Fibroblast of mammary gland (primary cell): ENCODE measurements around the gene CTSE.

Source experiments
- DNase-seq: peaks from one replicate; pipeline ENCODE4 v3.0.0-alpha.2; 2010; ENCODE audit warnings: low read depth
- H3K4me3 ChIP-seq: 2 replicates; pipeline ENCODE4 v1.5.1; 2011; ENCODE audit warnings: low read depth, mild to moderate bottlenecking, low read length, moderate library complexity; ENCODE audit not compliant: control insufficient read depth
- CTCF ChIP-seq: conservative IDR thresholded peaks from 2 replicates; pipeline ENCODE4 v1.5.1; 2011; ENCODE audit warnings: low read depth, low read length, inconsistent platforms; ENCODE audit not compliant: control insufficient read depth, insufficient read depth

Gene CTSE

DNA sequence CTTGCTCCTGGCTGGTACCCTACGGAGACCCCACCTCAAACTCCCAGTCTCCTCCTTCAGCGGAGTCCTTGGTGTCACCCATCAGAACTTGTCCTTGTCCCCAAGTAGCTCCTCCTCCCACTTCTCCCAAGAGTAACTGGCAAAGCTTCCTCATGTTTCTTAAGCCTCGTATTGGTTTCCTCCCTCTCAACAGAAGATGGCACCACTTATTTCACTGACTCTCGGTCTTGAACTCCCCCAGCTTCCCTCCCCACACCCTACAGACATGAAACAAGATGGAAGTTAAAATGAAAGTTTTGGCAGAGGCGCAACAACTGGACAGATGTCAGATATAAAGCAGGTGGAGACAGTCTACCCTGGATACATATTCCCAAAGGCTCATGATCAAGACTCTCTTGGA, 33.9 kb downstream of the CTSE start:
- no peak overlapping the region for H3K4me3 ChIP-seq
- no peak for TF ChIP-seq CTCF
- DNase-seq: no peak

DNA sequence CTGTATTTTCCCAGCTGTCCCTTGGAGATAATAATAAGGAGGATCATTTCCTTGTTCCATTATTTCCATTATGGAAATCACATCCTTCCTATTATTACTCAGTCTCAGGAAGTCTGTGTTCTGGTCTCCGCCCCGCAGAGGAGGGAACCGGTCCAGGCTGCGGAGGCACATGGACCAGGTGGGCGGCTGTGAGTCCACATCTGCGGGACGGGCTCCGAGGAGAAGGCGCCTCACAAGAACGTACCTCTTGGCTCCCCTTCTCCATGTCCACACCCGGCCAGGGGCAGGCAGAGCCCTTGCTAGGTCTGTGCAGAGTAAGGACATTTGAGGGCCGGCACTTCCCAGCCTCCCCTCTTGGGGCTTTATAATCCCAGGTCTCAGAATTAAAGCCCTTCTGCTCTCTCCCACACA, 35.1 kb downstream of the CTSE start:
- TF ChIP-seq CTCF: no peak

GRCh38 chr1:205986861-205987260, 36.8 kb downstream of the CTSE start:
- no peak for TF ChIP-seq CTCF
- no peak for DNase-seq
- H3K4me3 ChIP-seq: no peak overlapping the region

More for the DNA sequence above, 35.1 kb downstream of the CTSE start:
- H3K4me3 ChIP-seq: no peak overlapping the region
- no peak for DNase-seq

DNA sequence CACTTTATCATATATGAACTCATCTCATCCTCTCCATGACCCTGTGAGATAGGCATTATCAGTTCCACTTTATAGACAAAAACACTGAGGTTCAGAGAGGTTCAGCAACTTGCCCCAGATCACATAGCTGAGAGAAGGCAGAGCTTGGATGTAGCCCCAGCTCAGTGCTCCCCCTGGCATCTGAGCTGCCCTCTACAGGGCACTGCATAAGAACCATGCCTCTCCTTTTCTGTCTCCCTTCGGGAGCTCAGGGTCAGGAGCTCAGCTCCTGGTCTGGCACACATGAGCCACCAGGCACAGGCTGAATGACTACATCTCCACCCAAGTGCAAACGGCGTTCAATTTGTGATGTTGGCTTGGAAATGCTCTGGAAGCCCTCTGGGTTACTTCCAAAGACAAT, 37.4 kb downstream of the CTSE start:
- no peak for DNase-seq
- TF ChIP-seq CTCF: no peak
- H3K4me3 ChIP-seq: no peak overlapping the region

DNA sequence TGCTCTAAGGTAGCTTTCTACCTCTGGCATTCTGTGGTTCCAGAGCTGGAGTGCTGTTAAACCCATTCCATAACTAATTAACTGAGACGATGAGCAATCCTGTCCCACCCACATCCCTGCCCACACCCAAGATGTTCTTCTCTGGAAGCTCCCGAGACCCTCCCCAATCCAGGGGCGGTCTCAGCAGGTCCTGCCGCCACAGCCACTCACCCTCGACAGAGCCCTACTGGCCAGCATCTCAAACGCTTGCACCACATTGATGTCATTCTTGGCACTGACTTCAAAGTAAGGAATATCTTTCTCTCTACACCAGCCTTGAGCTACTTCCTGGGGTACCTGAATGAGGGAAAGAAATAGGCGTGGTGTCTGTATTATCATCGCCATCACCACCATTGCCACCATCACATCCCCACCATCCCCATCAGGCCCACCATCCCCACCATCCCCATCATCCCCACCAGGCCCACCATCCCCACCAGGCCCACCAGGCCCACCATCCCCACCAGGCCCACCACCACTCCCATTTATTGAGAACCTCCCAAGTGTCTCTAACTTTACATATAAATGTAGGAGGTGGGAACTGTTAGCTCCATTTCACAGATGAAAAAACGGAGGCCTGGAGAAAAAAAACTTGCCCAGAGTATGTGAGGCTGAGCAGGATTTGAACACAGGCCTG, 38.2 kb downstream of the CTSE start:
- no peak for TF ChIP-seq CTCF
- no peak overlapping the region for H3K4me3 ChIP-seq
- peak; percentile 26 for DNase-seq

- TF ChIP-seq CTCF: peak; percentile 92
- DNase-seq: peak; percentile 63
- no peak overlapping the region for H3K4me3 ChIP-seq
Measured at GRCh38 chr1:205983925-205984725, 39.6 kb downstream of the CTSE start.
